K562 (cell line): ENCODE data around the gene RIPOR2. TPM values are rescaled to one million over a fixed set of nuclear protein-coding genes. Genes with fewer than 3 reads are reported as not detected.
A peak's percentile ranks its signal among the peaks of the same experiment; 100 is the strongest.

Experiments used
- AFF1 ChIP-seq, 2 experiments: fragments of 450-650 bp; IDR thresholded peaks; 2 replicates each; pipeline ENCODE4 v1.6.1; 2018; ENCODE audit warnings: mild to moderate bottlenecking in 2 of 2, low read depth in 1 of 2; ENCODE audit not compliant: partially characterized antibody in 2 of 2
- ARID1B ChIP-seq: fragments of 450-650 bp; IDR thresholded peaks from 2 replicates; pipeline ENCODE4 v1.6.1; 2016; ENCODE audit warnings: antibody characterized with exemption, mild to moderate bottlenecking, inconsistent platforms
- BRCA1 ChIP-seq, 2 experiments: fragments of 450-650 bp in 1 of 2; sonication (generic) in 1 of 2; formaldehyde crosslinking in 1 of 2; IDR thresholded peaks; 2 replicates each; pipeline versions ENCODE4 v1.5.0 to v1.6.1; 2017 to 2020; ENCODE audit warnings: mild to moderate bottlenecking in 1 of 2, missing genetic modification reagents in 1 of 2
- ESRRA ChIP-seq: fragments of 450-650 bp; IDR thresholded peaks from 2 replicates; pipeline ENCODE4 v1.6.1; 2014; ENCODE audit warnings: low read depth, mild to moderate bottlenecking, moderate library complexity, borderline replicate concordance
- HDAC1 ChIP-seq, 2 experiments: fragments of 450-650 bp; IDR thresholded peaks; 2 replicates each; pipeline ENCODE4 v1.6.1; 2016 to 2017; ENCODE audit warnings: inconsistent platforms in 1 of 2, mild to moderate bottlenecking in 1 of 2, moderate library complexity in 1 of 2
- MEIS2 ChIP-seq: fragments of 450-650 bp; IDR thresholded peaks from 2 replicates; pipeline ENCODE4 v1.6.1; 2014; ENCODE audit warnings: mild to moderate bottlenecking; ENCODE audit not compliant: partially characterized antibody
- NFIC ChIP-seq: fragments of 450-650 bp; IDR thresholded peaks from 2 replicates; pipeline ENCODE4 v1.6.1; 2017; ENCODE audit warnings: mild to moderate bottlenecking, inconsistent platforms
- PPARD ChIP-seq: fragments of 250-450 bp; sonication (Bioruptor Pico); IDR thresholded peaks from 2 replicates; pipeline ENCODE4 v1.8.0; 2022; ENCODE audit warnings: inconsistent platforms, mild to moderate bottlenecking, moderate library complexity
- RBM15 ChIP-seq: fragments of 200-400 bp; formaldehyde crosslinking; IDR thresholded peaks from 2 replicates; pipeline ENCODE4 v1.6.1; 2018; ENCODE audit warnings: mild to moderate bottlenecking, low read length, moderate library complexity; ENCODE audit not compliant: insufficient read depth
- TAF1 ChIP-seq: IDR thresholded peaks from 2 replicates; pipeline ENCODE4 v1.6.1; 2011; ENCODE audit warnings: mild to moderate bottlenecking, low read length, moderate library complexity; ENCODE audit not compliant: insufficient read depth, control insufficient read depth, severe bottlenecking; ENCODE audit errors: extremely low read depth
- ZFX ChIP-seq: sonication (generic); formaldehyde crosslinking; IDR thresholded peaks from 2 replicates; pipeline ENCODE4 v1.8.0; 2022; ENCODE audit warnings: mild to moderate bottlenecking, missing genetic modification reagents, moderate library complexity
- ZKSCAN3 ChIP-seq: fragments of 250-450 bp; sonication (Bioruptor Pico); IDR thresholded peaks from 2 replicates; pipeline ENCODE4 v1.4.0; 2020
- ZNF589 ChIP-seq: fragments of 200-800 bp; sonication (Bioruptor generic); IDR thresholded peaks from 2 replicates; pipeline ENCODE4 v1.6.1; 2016; ENCODE audit warnings: low read depth, missing genetic modification characterization, missing compliant biosample characterization
- polyA plus RNA-seq, 8 experiments: library from polyadenylated mRNA; depleted of rRNA in 4 of 8; stranded (reverse) in 5 of 8; unstranded in 3 of 8; fragments of >200 nt; fragmentation: Nextera tagmentation in 2 of 8; fragmentation: Illumina TruSeq in 1 of 8; extraction: Ambion mirVana in 2 of 8; extraction: Trizol in 1 of 8; gene quantifications; 2 replicates each; pipeline versions ENCODE4 v1.2.1 to v1.2.3, GENCODE V29; 2011 to 2014; ENCODE audit warnings: inconsistent platforms in 1 of 8, missing spikeins in 1 of 8
- total RNA-seq, 7 experiments: library from RNA; depleted of rRNA in 6 of 7; stranded (reverse); fragments of >200 nt in 6 of 7; fragmentation: Illumina TruSeq in 2 of 7; extraction: Trizol in 2 of 7; gene quantifications; 2 replicates each; pipeline versions ENCODE4 v1.2.1 to v1.2.3, GENCODE V29; 2011 to 2021; ENCODE audit warnings: low replicate concordance in 1 of 7
- TF ChIP-seq, protein P1 (sequence below), 2 experiments: IDR thresholded peaks in 1 of 2; conservative IDR thresholded peaks in 1 of 2; 2 replicates each; pipeline ENCODE4 v1.6.1; 2016; ENCODE audit warnings: low read depth in 2 of 2, mild to moderate bottlenecking in 1 of 2, missing compliant biosample characterization in 1 of 2, missing genetic modification characterization in 1 of 2, moderate library complexity in 1 of 2

Gene RIPOR2
- total and polyA plus RNA-seq, 9 of the 15 experiments (the other 6 are each of a cell fraction or from before 2014, with no cell fraction given), result 0.04 to 1.0 (median 0.47) TPM; not detected in 2

DNA sequence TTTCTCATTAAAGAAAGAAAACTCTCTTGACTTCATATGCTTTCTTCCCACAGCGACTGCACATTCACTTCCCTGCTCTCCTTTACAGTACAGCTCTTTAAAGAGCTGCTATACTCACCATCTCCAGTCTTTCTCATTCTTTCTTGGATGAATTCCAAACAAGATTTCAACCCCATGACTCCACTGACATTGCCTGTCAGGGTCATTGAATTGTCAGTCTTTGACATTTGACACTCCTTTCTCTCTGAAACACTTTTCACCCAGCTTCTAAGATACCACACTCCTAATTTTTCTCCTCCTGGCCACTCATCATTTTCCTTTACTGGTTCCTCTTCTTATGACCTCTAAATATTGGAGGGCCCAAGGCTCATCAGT, 136.2 kb downstream of the RIPOR2 start (continued):
- TF ChIP-seq, protein P1, sequence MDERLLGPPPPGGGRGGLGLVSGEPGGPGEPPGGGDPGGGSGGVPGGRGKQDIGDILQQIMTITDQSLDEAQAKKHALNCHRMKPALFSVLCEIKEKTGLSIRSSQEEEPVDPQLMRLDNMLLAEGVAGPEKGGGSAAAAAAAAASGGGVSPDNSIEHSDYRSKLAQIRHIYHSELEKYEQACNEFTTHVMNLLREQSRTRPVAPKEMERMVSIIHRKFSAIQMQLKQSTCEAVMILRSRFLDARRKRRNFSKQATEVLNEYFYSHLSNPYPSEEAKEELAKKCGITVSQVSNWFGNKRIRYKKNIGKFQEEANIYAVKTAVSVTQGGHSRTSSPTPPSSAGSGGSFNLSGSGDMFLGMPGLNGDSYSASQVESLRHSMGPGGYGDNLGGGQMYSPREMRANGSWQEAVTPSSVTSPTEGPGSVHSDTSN (CRISPR knock-in tag; IDR thresholded peaks at IDR 0.05; ENCODE audit: low read depth), result no peak
- TF ChIP-seq, protein P1 (tag; conservative IDR thresholded peaks at IDR 0.05; ENCODE audit: low read depth), result peak; percentile 70
- TF ChIP-seq ZNF589, result no peak
- TF ChIP-seq ZFX, result no peak
- TF ChIP-seq TAF1, result no peak
- TF ChIP-seq ZKSCAN3, result no peak
- peak in 1 of 2 experiments; percentile 31 for TF ChIP-seq AFF1 (IDR thresholded peaks at IDR 0.05; ENCODE audit: low read depth in 1 of 2, partially characterized antibody in 2 of 2)
- TF ChIP-seq BRCA1 (IDR thresholded peaks at IDR 0.05), result no peak
- no peak for TF ChIP-seq BRCA1 (CRISPR knock-in tag; IDR thresholded peaks at IDR 0.05)
- TF ChIP-seq HDAC1 (IDR thresholded peaks at IDR 0.05), result 0 out of 4 replicates have a peak, but pooled peaks of 1 of the 2 experiments have one; percentile 35
- no peak for TF ChIP-seq PPARD (CRISPR knock-in tag)
- peak; percentile 81 for TF ChIP-seq NFIC
- peak; percentile 57; the same call in 1 of the 2 replicates for TF ChIP-seq ESRRA
- peak; percentile 73 for TF ChIP-seq MEIS2
- no peak for TF ChIP-seq RBM15
- TF ChIP-seq ARID1B, result 0 out of 2 replicates have a peak, but pooled peaks have one; percentile 12
